IMR-90 (cell line): ENCODE results near the gene CIRBP.

Experiments used
- BHLHE40 ChIP-seq: fragments of 150-350 bp; IDR thresholded peaks from 2 replicates; pipeline ENCODE4 v1.6.1; 2016; ENCODE audit warnings: mild to moderate bottlenecking, low read depth, low read length
- CEBPB ChIP-seq: IDR thresholded peaks from 2 replicates; pipeline ENCODE4 v1.6.1; 2012; ENCODE audit warnings: low read depth, low read length, improper control_type of control experiment
- FOS ChIP-seq: fragments of 150-350 bp; IDR thresholded peaks from 2 replicates; pipeline ENCODE4 v1.6.1; 2016; ENCODE audit warnings: low read depth, low read length
- MAFK ChIP-seq: IDR thresholded peaks from 2 replicates; pipeline ENCODE4 v1.6.1; 2012; ENCODE audit warnings: low read depth, low read length, improper control_type of control experiment
- MXI1 ChIP-seq: IDR thresholded peaks from 2 replicates; pipeline ENCODE4 v1.6.1; 2012; ENCODE audit warnings: low read depth, mild to moderate bottlenecking, low read length, moderate library complexity, borderline replicate concordance
- POLR2A ChIP-seq: IDR thresholded peaks from 2 replicates; pipeline ENCODE4 v1.6.1; 2012; ENCODE audit warnings: mild to moderate bottlenecking, low read depth, low read length
- TF ChIP-seq, protein P1 (sequence below): conservative IDR thresholded peaks from 2 replicates; pipeline ENCODE4 v1.5.1; 2012; ENCODE audit warnings: mild to moderate bottlenecking, low read depth, low read length, improper control_type of control experiment

DNA sequence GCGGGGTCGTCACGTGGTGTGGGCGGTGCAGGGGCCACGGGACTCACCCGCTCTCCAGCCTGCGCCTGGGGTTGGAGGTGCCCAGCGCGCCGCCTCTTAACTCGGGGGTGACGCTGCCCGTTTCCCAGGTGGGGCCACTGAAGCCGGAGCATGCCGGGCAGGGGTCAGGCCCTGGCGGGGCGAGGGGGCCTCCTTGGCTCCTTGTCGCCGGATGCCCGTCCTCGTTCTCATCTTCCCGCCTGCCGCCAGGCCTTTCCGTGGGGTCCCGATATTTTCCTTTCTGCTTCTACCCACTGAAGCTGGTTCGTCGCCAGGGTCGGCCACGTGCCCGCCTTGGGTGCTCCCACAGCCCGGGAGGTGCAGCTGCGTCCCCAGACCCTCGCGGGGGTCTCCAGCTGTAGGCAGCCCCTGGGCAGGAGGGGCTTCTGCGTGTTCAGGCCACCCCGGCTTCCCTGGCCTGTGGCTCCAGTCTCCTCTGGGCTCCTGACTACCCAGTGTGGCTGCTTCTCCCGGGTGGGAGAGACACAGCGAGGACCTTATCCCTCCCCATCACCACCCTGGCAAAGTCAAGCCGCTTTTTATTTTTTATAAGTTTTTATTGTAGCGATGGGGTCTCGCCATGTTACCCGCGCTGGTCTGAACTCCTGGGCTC lies 7.0 kb downstream of the CIRBP start:
- TF ChIP-seq, protein P1, sequence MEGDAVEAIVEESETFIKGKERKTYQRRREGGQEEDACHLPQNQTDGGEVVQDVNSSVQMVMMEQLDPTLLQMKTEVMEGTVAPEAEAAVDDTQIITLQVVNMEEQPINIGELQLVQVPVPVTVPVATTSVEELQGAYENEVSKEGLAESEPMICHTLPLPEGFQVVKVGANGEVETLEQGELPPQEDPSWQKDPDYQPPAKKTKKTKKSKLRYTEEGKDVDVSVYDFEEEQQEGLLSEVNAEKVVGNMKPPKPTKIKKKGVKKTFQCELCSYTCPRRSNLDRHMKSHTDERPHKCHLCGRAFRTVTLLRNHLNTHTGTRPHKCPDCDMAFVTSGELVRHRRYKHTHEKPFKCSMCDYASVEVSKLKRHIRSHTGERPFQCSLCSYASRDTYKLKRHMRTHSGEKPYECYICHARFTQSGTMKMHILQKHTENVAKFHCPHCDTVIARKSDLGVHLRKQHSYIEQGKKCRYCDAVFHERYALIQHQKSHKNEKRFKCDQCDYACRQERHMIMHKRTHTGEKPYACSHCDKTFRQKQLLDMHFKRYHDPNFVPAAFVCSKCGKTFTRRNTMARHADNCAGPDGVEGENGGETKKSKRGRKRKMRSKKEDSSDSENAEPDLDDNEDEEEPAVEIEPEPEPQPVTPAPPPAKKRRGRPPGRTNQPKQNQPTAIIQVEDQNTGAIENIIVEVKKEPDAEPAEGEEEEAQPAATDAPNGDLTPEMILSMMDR, result no peak
- TF ChIP-seq BHLHE40 (no peak), MXI1 (no peak), CEBPB (no peak), POLR2A (no peak; the same call in 1 of the 2 replicates), FOS (no peak), MAFK (no peak)
